Osteocyte (in vitro differentiated cells): ENCODE data around the gene CCR8. TPM values are rescaled to one million over a fixed set of nuclear protein-coding genes. Genes with fewer than 3 reads are reported as not detected.

Experiments used
- DNase-seq: peaks from one replicate; pipeline ENCODE4 v3.0.0; 2021; ENCODE audit warnings: mixed read lengths; ENCODE audit not compliant: unreplicated experiment; ENCODE audit errors: extremely low spot score
- H3K27ac Mint-ChIP-seq: one replicate; pipeline ENCODE4 v1.8.0; 2021; ENCODE audit warnings: mild to moderate bottlenecking, mixed read lengths; ENCODE audit not compliant: unreplicated experiment
- H3K27me3 Mint-ChIP-seq: one replicate; pipeline ENCODE4 v1.8.0; 2021; ENCODE audit warnings: mixed read lengths; ENCODE audit not compliant: unreplicated experiment
- H3K36me3 Mint-ChIP-seq: one replicate; pipeline ENCODE4 v1.8.0; 2021; ENCODE audit warnings: mixed read lengths; ENCODE audit not compliant: unreplicated experiment
- H3K4me1 Mint-ChIP-seq: one replicate; pipeline ENCODE4 v1.8.0; 2021; ENCODE audit warnings: mixed read lengths; ENCODE audit not compliant: unreplicated experiment
- H3K4me3 Mint-ChIP-seq: one replicate; pipeline ENCODE4 v1.8.0; 2021; ENCODE audit warnings: mild to moderate bottlenecking, moderate library complexity, mixed read lengths; ENCODE audit not compliant: unreplicated experiment
- H3K9me3 Mint-ChIP-seq: one replicate; pipeline ENCODE4 v1.8.0; 2021; ENCODE audit warnings: mixed read lengths; ENCODE audit not compliant: unreplicated experiment
- CTCF ChIP-seq: fragments of 200-600 bp; sonication (generic); IDR thresholded peaks from 2 replicates; pipeline ENCODE4 v1.5.0; 2021; ENCODE audit warnings: antibody characterized with exemption, mild to moderate bottlenecking, moderate library complexity
- total RNA-seq: library from RNA; stranded (reverse); gene quantifications from 2 replicates; pipeline ENCODE4 v1.2.1, GENCODE V29; 2021

CCR8 gene
- total RNA-seq, 1 donor from 2014 or later = not detected

GRCh38 chr3:39330824-39331223 is 1.3 kb downstream of the CCR8 start:
- no peak overlapping the region for H3K4me3 Mint-ChIP-seq
- DNase-seq = no peak
- H3K27ac Mint-ChIP-seq = no peak overlapping the region

GRCh38 chr3:39332525-39332924 is 3.0 kb downstream of the CCR8 start:
- H3K27ac Mint-ChIP-seq = no peak overlapping the region
- peaks cover 8% of the 10 kb centered on the region for H3K27me3 Mint-ChIP-seq
- H3K4me1 Mint-ChIP-seq = no peaks in the 10 kb centered on the region
- no peaks in the 10 kb centered on the region for H3K9me3 Mint-ChIP-seq
- no peak overlapping the region for H3K4me3 Mint-ChIP-seq
- no peaks in the 10 kb centered on the region for H3K36me3 Mint-ChIP-seq
- DNase-seq = no peak
- no peak for TF ChIP-seq CTCF

More at GRCh38 chr3:39330824-39331223, 1.3 kb downstream of the CCR8 start:
- Mint-ChIP-seq H3K4me1 (no peaks in the 10 kb centered on the region), H3K27me3 (peaks cover 6% of the 10 kb centered on the region), H3K36me3 (no peaks in the 10 kb centered on the region), H3K9me3 (no peaks in the 10 kb centered on the region)
- no peak for TF ChIP-seq CTCF

- Mint-ChIP-seq H3K9me3 (no peaks in the 10 kb centered on the region), H3K27ac (no peak overlapping the region), H3K4me1 (no peaks in the 10 kb centered on the region), H3K36me3 (no peaks in the 10 kb centered on the region), H3K27me3 (peaks cover 11% of the 10 kb centered on the region), H3K4me3 (no peak overlapping the region)
- no peak for TF ChIP-seq CTCF
- DNase-seq = no peak
Measured at GRCh38 chr3:39333607-39334006, 4.1 kb downstream of the CCR8 start.

GRCh38 chr3:39334205-39334604 is 4.7 kb downstream of the CCR8 start:
- Mint-ChIP-seq H3K4me1 (no peaks in the 10 kb centered on the region), H3K9me3 (no peaks in the 10 kb centered on the region), H3K27ac (no peak overlapping the region), H3K27me3 (peaks cover 11% of the 10 kb centered on the region), H3K36me3 (no peaks in the 10 kb centered on the region), H3K4me3 (no peak overlapping the region)
- no peak for TF ChIP-seq CTCF
- DNase-seq = no peak

GRCh38 chr3:39338201-39338600 is 8.7 kb downstream of the CCR8 start:
- peaks cover 12% of the 10 kb centered on the region for H3K27me3 Mint-ChIP-seq
- DNase-seq = no peak
- no peaks in the 10 kb centered on the region for H3K36me3 Mint-ChIP-seq
- no peak overlapping the region for H3K27ac Mint-ChIP-seq
- no peaks in the 10 kb centered on the region for H3K9me3 Mint-ChIP-seq
- no peak for TF ChIP-seq CTCF
- no peak overlapping the region for H3K4me3 Mint-ChIP-seq
- no peaks in the 10 kb centered on the region for H3K4me1 Mint-ChIP-seq
